GM19395 (cell line): Measurements from ENCODE around the gene MATN1.

Experiments
- ATAC-seq: cut with Tn5 transposase; IDR thresholded peaks from one replicate; pipeline ENCODE4 v1.9.1; 2021; ENCODE audit warnings: mild to moderate bottlenecking, moderate library complexity; ENCODE audit not compliant: unreplicated experiment

MATN1 gene

DNA sequence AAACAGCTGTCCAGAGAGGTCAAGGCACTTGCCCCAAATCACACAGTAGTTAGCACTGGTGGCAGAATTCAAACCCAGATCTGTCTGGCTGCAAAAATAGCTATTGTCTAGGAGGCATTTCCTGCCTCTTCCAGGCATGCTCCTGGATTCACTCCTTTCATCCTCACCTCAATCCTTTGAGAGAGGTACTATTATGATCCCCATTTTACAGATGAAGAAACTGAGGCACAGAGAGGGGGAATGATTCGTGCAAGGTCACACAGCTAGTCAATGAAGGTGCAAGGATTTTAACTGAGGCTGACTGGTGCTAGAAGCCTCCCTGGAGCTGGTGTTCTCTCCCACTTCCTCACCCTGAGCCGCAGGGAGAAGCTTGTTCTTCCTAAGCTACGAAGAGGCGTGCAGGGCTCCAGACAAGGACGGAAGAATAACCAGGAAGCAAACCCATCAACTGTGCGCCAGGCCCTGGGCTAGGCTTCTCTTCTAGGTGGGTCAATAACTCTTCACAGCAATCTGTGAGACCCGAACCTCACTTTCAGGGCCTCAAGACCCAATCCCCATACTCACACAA lies 34.8 kb upstream of the MATN1 start:
- no peak for ATAC-seq

- ATAC-seq = no peak
Measured at GRCh38 chr1:30757352-30758120, 34.2 kb upstream of the MATN1 start, which contains the start of gene LAPTM5. LAPTM5 (minus strand) TSS chr1:30757774; CDS start chr1:30757745, 29 bp downstream.

DNA sequence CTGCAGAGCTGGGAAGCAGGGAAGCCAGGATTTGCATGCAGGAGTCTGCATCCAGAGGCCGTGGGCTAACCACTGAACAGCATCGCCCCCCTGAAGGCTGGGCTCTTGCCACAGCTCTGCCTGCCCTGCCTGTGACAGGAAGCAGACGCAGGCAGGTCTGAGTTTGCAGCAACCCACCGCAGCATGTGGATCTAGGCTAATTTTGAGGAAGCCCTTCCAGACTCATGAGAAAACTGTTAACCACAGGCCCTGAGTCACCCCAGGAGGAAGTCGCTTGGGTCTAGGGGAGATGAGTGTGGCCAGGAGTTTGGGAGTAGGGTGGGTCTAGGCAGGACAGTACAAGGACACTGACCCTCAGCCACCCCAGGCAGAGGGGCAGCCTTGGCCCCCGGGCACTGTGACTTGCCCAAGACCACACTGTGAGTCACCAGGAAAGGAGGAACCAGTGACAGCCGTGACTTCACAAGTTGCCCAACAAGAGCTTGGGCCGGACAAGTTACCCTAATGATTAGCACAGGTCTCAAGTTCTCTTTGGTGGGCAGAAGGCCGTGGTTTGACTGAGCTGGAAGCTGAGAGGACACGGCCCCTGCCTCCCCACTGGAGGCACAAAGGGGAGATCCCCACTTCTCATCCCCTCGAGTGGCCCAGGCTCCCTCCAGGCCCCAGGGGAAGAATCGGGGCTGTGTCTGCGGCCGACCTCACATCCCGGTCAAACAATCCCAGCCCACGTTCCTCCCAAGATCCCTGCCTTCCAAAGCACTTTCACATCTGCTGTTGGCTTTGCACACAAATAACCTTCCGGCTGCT lies 33.4 kb upstream of the MATN1 start:
- ATAC-seq = peak; percentile 26

DNA sequence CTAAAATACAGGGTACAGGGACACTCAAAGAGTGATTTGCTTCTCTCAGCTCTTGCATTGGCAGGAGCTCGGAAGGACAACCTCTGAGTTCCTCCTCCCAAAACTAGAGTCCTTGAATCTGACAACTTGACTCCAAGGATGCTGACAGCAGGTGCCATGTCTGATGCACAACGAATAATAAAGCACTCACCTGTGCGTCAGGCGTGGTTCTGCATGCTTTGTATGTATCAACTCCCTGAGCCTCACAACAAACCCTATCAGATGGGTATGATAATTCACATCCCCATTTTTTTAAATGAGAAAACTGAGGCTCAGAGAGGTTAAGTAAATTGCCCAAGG lies 32.8 kb upstream of the MATN1 start:
- no peak for ATAC-seq

DNA sequence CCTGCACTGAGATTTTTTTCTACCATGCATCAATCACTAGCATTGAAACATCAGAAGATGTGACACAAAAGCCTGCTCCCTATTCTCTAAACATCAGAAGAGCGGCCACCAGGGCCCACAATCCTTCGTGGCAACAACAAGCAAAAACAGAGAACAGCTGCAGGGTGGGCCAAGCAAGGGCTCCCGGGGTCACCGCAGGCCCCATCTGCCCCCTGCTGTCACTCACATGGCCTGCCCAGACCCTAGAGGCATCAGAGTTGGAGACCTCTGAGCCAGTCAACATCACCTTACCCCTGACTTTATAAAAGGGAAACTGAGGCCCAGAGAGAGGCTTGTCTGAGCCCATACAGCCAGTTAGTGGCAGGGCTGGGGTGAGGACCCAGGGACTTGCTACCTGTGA lies 32.4 kb upstream of the MATN1 start:
- no peak for ATAC-seq

- ATAC-seq = no peak
Measured at GRCh38 chr1:30755334-30755733, 31.9 kb upstream of the MATN1 start.

DNA sequence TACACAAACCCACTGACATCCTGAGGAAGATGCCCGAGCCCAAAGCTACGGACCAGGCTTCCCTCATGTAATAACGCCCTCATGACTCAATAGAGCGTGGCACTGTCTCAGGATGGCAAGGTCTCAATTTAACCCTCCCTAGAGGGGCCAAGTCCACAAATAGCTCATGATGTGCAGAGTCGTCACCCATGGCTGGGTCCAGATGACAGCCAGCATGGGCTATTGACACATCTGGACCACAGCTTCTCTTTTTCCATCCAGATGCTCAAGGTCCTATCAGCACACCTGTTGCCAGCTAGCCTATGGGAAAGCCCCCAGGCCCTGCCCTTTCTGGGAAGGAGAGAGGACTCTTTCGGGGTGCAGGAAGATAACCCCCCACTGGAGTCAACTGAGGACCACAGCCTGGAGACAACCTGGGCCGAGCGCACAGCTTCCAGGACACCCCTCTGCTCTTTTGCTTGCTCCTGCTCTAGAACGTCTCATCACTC lies 31.3 kb upstream of the MATN1 start:
- ATAC-seq = peak; percentile 48

GRCh38 chr1:30753660-30754123 lies 30.3 kb upstream of the MATN1 start:
- ATAC-seq = no peak

GRCh38 chr1:30753118-30753517 lies 29.7 kb upstream of the MATN1 start:
- no peak for ATAC-seq

GRCh38 chr1:30752651-30752908 lies 29.2 kb upstream of the MATN1 start:
- no peak for ATAC-seq

- no peak for ATAC-seq
Measured at GRCh38 chr1:30751830-30752650, 28.7 kb upstream of the MATN1 start.

DNA sequence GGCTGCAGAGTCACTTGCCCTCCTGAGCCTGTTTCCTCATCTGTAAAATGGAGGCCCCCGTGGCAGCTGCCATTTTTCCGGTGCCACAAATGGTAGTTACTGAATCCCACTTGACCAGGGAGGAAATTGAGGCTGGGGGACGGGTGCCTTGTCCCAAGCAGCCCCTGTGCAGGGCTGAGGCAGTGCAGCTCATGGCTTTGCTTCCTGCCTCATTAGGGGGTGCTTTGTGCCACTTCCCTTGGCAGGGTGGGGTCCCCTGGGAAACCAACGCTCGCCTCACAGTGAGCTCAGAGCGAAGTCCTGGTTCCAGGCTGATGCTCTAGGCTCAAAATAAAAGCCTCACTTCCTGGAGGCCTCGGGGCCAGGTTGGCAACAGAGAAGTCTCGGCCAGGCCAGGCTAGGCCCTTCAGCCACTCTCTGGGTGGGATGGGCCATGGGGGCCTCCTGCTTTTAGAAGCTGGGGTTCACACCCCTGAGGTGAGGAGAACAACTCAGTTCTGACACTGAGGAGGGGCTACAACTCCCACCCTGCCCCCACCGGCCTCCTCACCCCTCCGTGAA lies 27.4 kb upstream of the MATN1 start:
- no peak for ATAC-seq

- no peak for ATAC-seq
Measured at GRCh38 chr1:30749691-30750583, 26.6 kb upstream of the MATN1 start.

GRCh38 chr1:30748699-30749401 lies 25.5 kb upstream of the MATN1 start:
- ATAC-seq = no peak

- ATAC-seq = no peak
Measured at GRCh38 chr1:30748098-30748698, 24.8 kb upstream of the MATN1 start.

- no peak for ATAC-seq
Measured at GRCh38 chr1:30747033-30748008, 23.9 kb upstream of the MATN1 start.

- no peak for ATAC-seq
Measured at GRCh38 chr1:30746212-30747032, 23.0 kb upstream of the MATN1 start.
